AG10803 (cell line): Measurements from ENCODE around the gene GTF3C4.
A peak's percentile ranks its signal among the peaks of the same experiment; 100 is the strongest.

ENCODE experiments used
- DNase-seq: peaks from one replicate; pipeline ENCODE4 v3.0.0; 2010; ENCODE audit warnings: low read depth
- H3K4me3 ChIP-seq: 2 replicates; pipeline ENCODE4 v1.5.1; 2011; ENCODE audit warnings: mild to moderate bottlenecking, low read length, control low read depth
- CTCF ChIP-seq: conservative IDR thresholded peaks from 2 replicates; pipeline ENCODE4 v1.5.1; 2011; ENCODE audit warnings: mild to moderate bottlenecking, low read length, control low read depth, inconsistent platforms

The GTF3C4 gene

GRCh38 chr9:132670457-132671391 is at the start of gene GTF3C4:
Gene GTF3C4, plus strand, starts transcription at chr9:132670464. Its CDS starts 135 bp downstream, at chr9:132670599.
- peak within 1 kb of the TSS; percentile 96 for H3K4me3 ChIP-seq
- peak; percentile 20 for DNase-seq
- TF ChIP-seq CTCF: no peak

GRCh38 chr9:132622159-132622558 is 48.1 kb upstream of the GTF3C4 start:
- no peak overlapping the region for H3K4me3 ChIP-seq
- peak; percentile 34 for DNase-seq
- no peak for TF ChIP-seq CTCF

GRCh38 chr9:132626285-132626684 is 44.0 kb upstream of the GTF3C4 start:
- TF ChIP-seq CTCF: no peak
- no peak for DNase-seq
- no peak overlapping the region for H3K4me3 ChIP-seq

- TF ChIP-seq CTCF: no peak
- H3K4me3 ChIP-seq: no peak overlapping the region
- DNase-seq: no peak
Observed at GRCh38 chr9:132627106-132627505, 43.2 kb upstream of the GTF3C4 start.

GRCh38 chr9:132627594-132627993 is 42.7 kb upstream of the GTF3C4 start:
- H3K4me3 ChIP-seq: no peak overlapping the region
- no peak for DNase-seq
- TF ChIP-seq CTCF: no peak

GRCh38 chr9:132628746-132629145 is 41.5 kb upstream of the GTF3C4 start:
- no peak overlapping the region for H3K4me3 ChIP-seq
- DNase-seq: no peak

More at GRCh38 chr9:132628746-132629145, 41.5 kb upstream of the GTF3C4 start:
- no peak for TF ChIP-seq CTCF
